Panc1 (cell line): Measurements from ENCODE around the gene LRP1B.

ENCODE experiments used
- POLR2AphosphoS5 ChIP-seq: IDR thresholded peaks from 2 replicates; pipeline ENCODE4 v1.6.1; 2012; ENCODE audit warnings: mild to moderate bottlenecking, low read depth, low read length, moderate library complexity
- TF ChIP-seq, protein P1 (sequence below): fragments of 450-650 bp; IDR thresholded peaks from 2 replicates; pipeline ENCODE4 v1.5.1; 2017; ENCODE audit warnings: mild to moderate bottlenecking

DNA sequence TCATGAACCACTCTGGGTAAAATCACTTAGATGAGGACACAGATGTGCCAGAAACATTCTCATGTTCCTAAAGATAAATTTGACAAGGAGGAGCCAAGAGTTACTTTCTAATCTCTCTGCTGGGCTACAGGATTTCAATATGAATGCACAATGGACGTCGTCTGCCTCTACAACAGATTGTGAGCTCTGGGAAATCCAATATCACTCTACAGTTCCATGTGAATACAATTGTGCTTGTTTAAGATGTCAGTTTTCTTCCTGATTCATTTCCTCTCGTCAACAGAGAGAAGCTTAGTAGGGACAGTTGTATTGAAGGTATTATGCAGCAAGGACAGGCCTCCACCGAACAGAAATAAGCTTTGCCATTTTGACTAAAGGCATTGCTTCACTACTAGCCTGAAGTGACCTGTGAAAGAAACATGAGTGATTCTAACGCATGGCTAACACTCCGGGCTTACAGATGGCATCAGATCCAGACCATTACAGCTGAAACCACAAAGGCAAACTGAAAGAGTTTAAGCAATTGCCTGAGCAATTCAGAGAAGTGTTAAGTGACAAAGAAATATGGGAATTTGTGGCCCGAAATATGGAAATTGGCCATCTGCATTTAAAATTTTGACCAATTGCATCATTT, 1591.5 kb downstream of the LRP1B start:
- TF ChIP-seq, protein P1, sequence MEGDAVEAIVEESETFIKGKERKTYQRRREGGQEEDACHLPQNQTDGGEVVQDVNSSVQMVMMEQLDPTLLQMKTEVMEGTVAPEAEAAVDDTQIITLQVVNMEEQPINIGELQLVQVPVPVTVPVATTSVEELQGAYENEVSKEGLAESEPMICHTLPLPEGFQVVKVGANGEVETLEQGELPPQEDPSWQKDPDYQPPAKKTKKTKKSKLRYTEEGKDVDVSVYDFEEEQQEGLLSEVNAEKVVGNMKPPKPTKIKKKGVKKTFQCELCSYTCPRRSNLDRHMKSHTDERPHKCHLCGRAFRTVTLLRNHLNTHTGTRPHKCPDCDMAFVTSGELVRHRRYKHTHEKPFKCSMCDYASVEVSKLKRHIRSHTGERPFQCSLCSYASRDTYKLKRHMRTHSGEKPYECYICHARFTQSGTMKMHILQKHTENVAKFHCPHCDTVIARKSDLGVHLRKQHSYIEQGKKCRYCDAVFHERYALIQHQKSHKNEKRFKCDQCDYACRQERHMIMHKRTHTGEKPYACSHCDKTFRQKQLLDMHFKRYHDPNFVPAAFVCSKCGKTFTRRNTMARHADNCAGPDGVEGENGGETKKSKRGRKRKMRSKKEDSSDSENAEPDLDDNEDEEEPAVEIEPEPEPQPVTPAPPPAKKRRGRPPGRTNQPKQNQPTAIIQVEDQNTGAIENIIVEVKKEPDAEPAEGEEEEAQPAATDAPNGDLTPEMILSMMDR = no peak
- TF ChIP-seq POLR2AphosphoS5 = no peak
